ENCODE data around the gene ONECUT3.

ONECUT3 gene

GRCh38 chr19:1812426-1813191 lies 59.3 kb downstream of the ONECUT3 start:
- H3K27ac Mint-ChIP-seq = peak overlapping the region; percentile 100
- H3K4me1 Mint-ChIP-seq (ENCODE audit: low read depth) = peaks cover 14% of the 10 kb centered on the region
- DNase-seq (ENCODE audit: low spot score) = peak; percentile 93
- peaks cover 13% of the 10 kb centered on the region for H3K36me3 Mint-ChIP-seq (ENCODE audit: low read depth)
- H3K9me3 Mint-ChIP-seq = no peaks in the 10 kb centered on the region
- H3K27me3 Mint-ChIP-seq (ENCODE audit: low read depth) = no peaks in the 10 kb centered on the region
- H3K4me3 Mint-ChIP-seq = peak overlapping the region; percentile 99

- H3K4me3 Mint-ChIP-seq = peak overlapping the region; percentile 99
- H3K27ac Mint-ChIP-seq = peak overlapping the region; percentile 100
- peaks cover 15% of the 10 kb centered on the region for H3K36me3 Mint-ChIP-seq (ENCODE audit: low read depth)
- H3K9me3 Mint-ChIP-seq = no peaks in the 10 kb centered on the region
- DNase-seq (ENCODE audit: low spot score) = no peak
- H3K4me1 Mint-ChIP-seq (ENCODE audit: low read depth) = peaks cover 14% of the 10 kb centered on the region
- H3K27me3 Mint-ChIP-seq (ENCODE audit: low read depth) = no peaks in the 10 kb centered on the region
Measured at GRCh38 chr19:1813192-1814182, 60.2 kb downstream of the ONECUT3 start.

GRCh38 chr19:1814391-1814790 lies 61.1 kb downstream of the ONECUT3 start:
- no peaks in the 10 kb centered on the region for H3K27me3 Mint-ChIP-seq (ENCODE audit: low read depth)

GRCh38 chr19:1814833-1815604 lies 61.7 kb downstream of the ONECUT3 start:
- Mint-ChIP-seq H3K9me3 (no peaks in the 10 kb centered on the region), H3K36me3 (ENCODE audit: low read depth) (peaks cover 15% of the 10 kb centered on the region), H3K4me3 (no peak overlapping the region), H3K27me3 (ENCODE audit: low read depth) (no peaks in the 10 kb centered on the region), H3K27ac (no peak overlapping the region), H3K4me1 (ENCODE audit: low read depth) (peaks cover 14% of the 10 kb centered on the region)
- DNase-seq (ENCODE audit: low spot score) = no peak

More at GRCh38 chr19:1814391-1814790, 61.1 kb downstream of the ONECUT3 start:
- peaks cover 14% of the 10 kb centered on the region for H3K4me1 Mint-ChIP-seq (ENCODE audit: low read depth)
- peaks cover 15% of the 10 kb centered on the region for H3K36me3 Mint-ChIP-seq (ENCODE audit: low read depth)
- no peaks in the 10 kb centered on the region for H3K9me3 Mint-ChIP-seq
- no peak overlapping the region for H3K4me3 Mint-ChIP-seq
- no peak for DNase-seq (ENCODE audit: low spot score)
- no peak overlapping the region for H3K27ac Mint-ChIP-seq

- no peak for DNase-seq (ENCODE audit: low spot score)
- no peaks in the 10 kb centered on the region for H3K9me3 Mint-ChIP-seq
- H3K27ac Mint-ChIP-seq = no peak overlapping the region
- peaks cover 21% of the 10 kb centered on the region for H3K36me3 Mint-ChIP-seq (ENCODE audit: low read depth)
- no peak overlapping the region for H3K4me3 Mint-ChIP-seq
- peaks cover 14% of the 10 kb centered on the region for H3K4me1 Mint-ChIP-seq (ENCODE audit: low read depth)
- H3K27me3 Mint-ChIP-seq (ENCODE audit: low read depth) = no peaks in the 10 kb centered on the region
Measured at GRCh38 chr19:1815605-1816529, 62.6 kb downstream of the ONECUT3 start.

- H3K4me3 Mint-ChIP-seq = no peak overlapping the region
- DNase-seq (ENCODE audit: low spot score) = no peak
- H3K27me3 Mint-ChIP-seq (ENCODE audit: low read depth) = no peaks in the 10 kb centered on the region
- no peaks in the 10 kb centered on the region for H3K9me3 Mint-ChIP-seq
- peaks cover 21% of the 10 kb centered on the region for H3K36me3 Mint-ChIP-seq (ENCODE audit: low read depth)
- H3K4me1 Mint-ChIP-seq (ENCODE audit: low read depth) = peaks cover 9% of the 10 kb centered on the region
- no peak overlapping the region for H3K27ac Mint-ChIP-seq
Measured at GRCh38 chr19:1816530-1817298, 63.4 kb downstream of the ONECUT3 start.

- Mint-ChIP-seq H3K27ac (no peak overlapping the region), H3K9me3 (no peaks in the 10 kb centered on the region), H3K27me3 (ENCODE audit: low read depth) (no peaks in the 10 kb centered on the region), H3K36me3 (ENCODE audit: low read depth) (peaks cover 25% of the 10 kb centered on the region), H3K4me3 (no peak overlapping the region), H3K4me1 (ENCODE audit: low read depth) (peaks cover 6% of the 10 kb centered on the region)
- DNase-seq (ENCODE audit: low spot score) = no peak
Measured at GRCh38 chr19:1817553-1818179, 64.4 kb downstream of the ONECUT3 start.

- Mint-ChIP-seq H3K36me3 (ENCODE audit: low read depth) (peaks cover 24% of the 10 kb centered on the region), H3K9me3 (no peaks in the 10 kb centered on the region), H3K27me3 (ENCODE audit: low read depth) (no peaks in the 10 kb centered on the region), H3K4me3 (no peak overlapping the region), H3K4me1 (ENCODE audit: low read depth) (no peaks in the 10 kb centered on the region), H3K27ac (no peak overlapping the region)
- no peak for DNase-seq (ENCODE audit: low spot score)
Measured at GRCh38 chr19:1818549-1819195, 65.4 kb downstream of the ONECUT3 start.

- Mint-ChIP-seq H3K4me1 (ENCODE audit: low read depth) (no peaks in the 10 kb centered on the region), H3K27ac (no peak overlapping the region), H3K9me3 (no peaks in the 10 kb centered on the region), H3K27me3 (ENCODE audit: low read depth) (no peaks in the 10 kb centered on the region), H3K36me3 (ENCODE audit: low read depth) (peaks cover 22% of the 10 kb centered on the region), H3K4me3 (no peak overlapping the region)
- DNase-seq (ENCODE audit: low spot score) = no peak
Measured at GRCh38 chr19:1819341-1820255, 66.3 kb downstream of the ONECUT3 start.

GRCh38 chr19:1822210-1822609 lies 68.9 kb downstream of the ONECUT3 start:
- Mint-ChIP-seq H3K27ac (no peak overlapping the region), H3K27me3 (ENCODE audit: low read depth) (no peaks in the 10 kb centered on the region), H3K9me3 (no peaks in the 10 kb centered on the region), H3K4me3 (no peak overlapping the region), H3K4me1 (ENCODE audit: low read depth) (no peaks in the 10 kb centered on the region), H3K36me3 (ENCODE audit: low read depth) (peaks cover 22% of the 10 kb centered on the region)
- DNase-seq (ENCODE audit: low spot score) = no peak

- peaks cover 20% of the 10 kb centered on the region for H3K36me3 Mint-ChIP-seq (ENCODE audit: low read depth)
- no peaks in the 10 kb centered on the region for H3K27me3 Mint-ChIP-seq (ENCODE audit: low read depth)
- no peaks in the 10 kb centered on the region for H3K4me1 Mint-ChIP-seq (ENCODE audit: low read depth)
- DNase-seq (ENCODE audit: low spot score) = no peak
- no peaks in the 10 kb centered on the region for H3K9me3 Mint-ChIP-seq
- H3K27ac Mint-ChIP-seq = no peak overlapping the region
- no peak overlapping the region for H3K4me3 Mint-ChIP-seq
Measured at GRCh38 chr19:1823020-1823419, 69.7 kb downstream of the ONECUT3 start.

All from T-helper 2 cell treated with Interferon-gamma antibody and Interleukin-4, amounts not matched to agents 5 μg/mL and 100 μg/mL, for 36 hours (primary cell).